HG02943 (cell line): Measurements from ENCODE around the gene AGAP3.

Source experiments
- ATAC-seq: cut with Tn5 transposase; IDR thresholded peaks from one replicate; pipeline ENCODE4 v1.9.1; 2021; ENCODE audit warnings: mild to moderate bottlenecking, low read depth, moderate library complexity; ENCODE audit not compliant: unreplicated experiment

The AGAP3 gene

DNA sequence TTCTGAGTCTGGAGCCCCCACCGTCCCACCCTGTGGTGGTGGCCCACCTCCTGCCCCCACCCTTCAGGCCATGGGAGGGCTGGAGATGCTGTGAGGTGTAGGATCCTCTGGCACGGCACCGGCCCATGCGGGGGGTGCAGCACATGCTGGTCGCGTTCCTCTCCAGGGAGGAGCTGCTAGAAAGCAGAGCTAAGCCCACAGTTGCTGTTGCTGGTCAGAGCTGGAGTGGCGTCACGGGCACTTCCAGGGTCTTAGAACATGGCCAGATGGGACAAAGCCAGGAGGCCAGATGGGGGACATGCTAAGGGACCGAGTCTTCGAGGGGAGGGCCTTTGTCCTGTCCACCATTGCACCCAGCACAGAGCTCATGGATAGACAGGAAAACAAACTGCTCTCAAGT, 21.6 kb downstream of the AGAP3 start:
- ATAC-seq = no peak

DNA sequence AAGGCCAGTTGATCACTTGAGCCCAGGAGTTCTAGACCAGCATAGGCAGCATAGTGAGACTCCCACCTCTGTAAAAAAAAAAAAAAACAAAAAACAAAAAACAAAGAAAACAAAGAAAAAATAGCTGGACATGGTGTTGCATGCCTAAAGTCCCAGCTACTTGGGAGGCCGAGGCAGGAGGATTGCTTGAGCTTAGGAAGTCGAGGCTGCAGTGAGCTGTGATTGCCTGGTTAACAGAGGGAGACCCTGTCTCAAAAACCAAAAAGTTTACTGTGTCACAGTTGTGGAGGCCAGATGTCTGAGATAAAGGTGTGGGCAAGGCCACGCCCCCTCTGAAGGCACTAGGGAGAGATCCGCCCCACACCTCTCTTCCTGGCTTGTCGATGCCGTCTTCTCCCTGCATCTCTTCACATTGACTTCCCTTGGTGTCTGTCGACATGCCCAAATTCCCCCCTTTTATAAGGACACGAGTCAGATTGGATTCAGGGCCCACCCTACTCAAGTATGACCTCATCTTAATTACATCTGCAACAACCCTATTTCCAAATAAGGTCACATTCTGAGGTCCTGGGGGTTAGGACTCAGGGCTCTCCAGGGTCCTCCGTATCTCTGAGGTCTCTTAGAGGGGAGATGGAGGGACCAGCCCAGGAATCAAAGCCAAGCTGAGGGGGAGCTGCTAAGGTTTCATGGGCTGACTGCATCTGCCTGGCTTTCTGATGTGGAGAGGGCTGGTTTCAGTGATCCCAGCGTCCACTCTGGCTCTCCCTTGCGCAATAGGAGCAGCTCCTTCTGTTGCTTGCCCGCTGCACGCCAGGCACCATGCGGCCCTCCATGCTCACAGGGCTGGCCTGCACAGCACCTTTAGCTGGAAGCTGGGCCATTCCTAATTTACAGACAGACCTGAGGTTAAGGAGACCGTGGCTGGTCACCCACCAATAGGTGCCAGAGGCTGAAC, 23.1 kb downstream of the AGAP3 start:
- ATAC-seq = no peak

DNA sequence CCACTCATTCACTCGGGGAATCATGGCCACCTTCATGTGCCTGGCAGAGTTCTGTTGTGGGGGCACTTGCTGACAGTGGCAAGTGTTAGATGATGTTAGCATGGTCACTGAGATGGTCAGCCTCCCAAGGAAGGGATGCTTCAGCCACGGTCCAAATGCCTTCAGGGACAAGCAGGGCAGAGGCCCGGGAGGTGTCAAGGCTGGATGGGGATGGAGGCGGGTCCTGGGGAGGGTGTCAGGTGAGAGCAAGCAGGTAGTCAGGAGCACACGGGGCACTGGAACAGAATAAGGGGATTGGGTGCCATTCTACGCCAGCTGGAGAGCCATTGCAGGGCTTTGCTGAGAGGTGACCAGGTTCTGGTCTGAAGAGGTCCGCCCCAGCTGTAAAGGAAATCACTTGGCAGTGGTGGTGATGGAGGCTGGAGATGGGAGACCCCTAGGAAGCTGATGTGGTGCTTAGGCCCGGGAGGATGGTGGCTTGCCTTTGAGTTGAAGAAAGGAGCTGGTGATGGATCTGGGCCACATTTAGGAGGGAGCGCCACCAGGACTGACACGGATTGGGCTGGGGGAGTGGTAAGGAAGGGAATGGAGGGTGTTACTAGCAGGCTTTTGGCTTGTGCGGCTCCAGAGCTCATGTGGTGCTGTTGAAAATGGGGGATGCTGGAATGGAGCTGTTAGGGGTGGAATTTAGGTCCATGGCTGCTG, 24.1 kb downstream of the AGAP3 start:
- ATAC-seq = no peak

DNA sequence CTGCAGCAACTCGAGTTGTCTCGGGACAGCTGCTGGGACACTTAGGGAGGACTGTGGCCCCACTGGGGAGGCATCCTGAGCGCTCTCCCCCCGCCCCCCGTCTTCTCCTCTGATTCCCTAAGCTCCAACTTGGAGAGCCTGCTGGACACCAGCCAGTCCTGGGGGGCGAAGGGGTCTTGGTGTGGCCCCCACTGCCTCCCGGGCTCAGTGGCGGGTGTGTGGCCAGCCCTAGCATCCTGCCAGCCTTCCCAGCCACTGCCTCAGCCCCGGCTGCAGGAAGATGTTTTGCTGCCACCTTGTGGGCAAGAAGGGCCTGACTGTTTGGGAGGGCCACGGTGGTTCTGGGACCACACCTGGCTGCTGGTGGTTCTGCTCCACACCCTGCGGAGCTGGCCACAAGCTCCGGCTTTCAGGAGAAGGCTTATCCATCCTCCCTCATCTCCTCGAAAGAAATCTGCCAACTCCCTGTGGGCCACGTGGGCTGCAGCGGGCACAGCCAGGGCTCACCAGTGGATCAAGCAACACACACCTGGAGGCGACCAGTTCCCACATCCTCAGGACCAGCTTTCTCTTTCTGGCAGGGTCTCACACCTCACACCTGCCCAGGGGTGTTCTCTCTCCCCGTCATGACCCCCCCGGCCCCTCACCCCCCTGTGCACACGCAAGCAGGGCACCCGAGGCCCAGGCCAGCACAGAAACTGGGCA, 24.8 kb downstream of the AGAP3 start:
- peak; percentile 80 for ATAC-seq

DNA sequence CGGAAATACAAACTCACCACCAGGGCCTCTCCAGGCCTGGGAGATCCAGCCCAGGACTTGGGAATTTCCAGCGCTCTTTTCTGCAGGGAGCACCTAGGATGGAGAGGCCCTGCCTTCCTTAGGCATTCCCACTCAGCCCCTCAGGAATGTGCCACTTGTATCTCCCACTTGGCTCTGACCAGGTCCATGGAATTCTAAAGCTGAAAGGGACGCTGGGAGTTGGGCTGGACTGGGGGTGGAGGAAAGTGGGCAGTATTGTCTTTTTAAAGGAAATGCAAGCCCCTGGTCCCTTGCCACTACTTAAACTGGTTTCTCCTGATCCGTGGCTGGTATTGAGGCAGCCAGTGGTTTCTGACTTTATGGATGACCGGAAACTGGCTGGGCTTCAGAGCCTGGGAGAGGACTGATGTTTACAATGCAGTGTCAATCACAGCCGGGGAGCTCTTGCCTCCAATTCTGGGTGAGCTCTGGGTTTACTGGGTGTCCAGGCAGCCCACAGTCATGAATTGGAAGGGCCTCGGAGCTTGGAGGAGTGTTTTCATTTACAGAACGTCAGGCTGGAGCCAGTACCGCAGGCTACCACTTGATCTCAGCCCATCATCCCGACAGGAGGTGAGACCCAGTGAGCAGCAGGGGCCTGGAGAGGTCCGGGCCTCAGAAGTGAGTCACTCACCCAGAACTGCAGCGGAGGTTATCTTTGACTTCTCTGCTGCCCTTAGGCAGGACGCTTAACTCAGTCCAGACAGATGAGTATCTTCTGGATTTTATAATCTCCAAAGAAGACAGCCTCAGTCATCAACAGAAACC, 27.3 kb downstream of the AGAP3 start:
- no peak for ATAC-seq

DNA sequence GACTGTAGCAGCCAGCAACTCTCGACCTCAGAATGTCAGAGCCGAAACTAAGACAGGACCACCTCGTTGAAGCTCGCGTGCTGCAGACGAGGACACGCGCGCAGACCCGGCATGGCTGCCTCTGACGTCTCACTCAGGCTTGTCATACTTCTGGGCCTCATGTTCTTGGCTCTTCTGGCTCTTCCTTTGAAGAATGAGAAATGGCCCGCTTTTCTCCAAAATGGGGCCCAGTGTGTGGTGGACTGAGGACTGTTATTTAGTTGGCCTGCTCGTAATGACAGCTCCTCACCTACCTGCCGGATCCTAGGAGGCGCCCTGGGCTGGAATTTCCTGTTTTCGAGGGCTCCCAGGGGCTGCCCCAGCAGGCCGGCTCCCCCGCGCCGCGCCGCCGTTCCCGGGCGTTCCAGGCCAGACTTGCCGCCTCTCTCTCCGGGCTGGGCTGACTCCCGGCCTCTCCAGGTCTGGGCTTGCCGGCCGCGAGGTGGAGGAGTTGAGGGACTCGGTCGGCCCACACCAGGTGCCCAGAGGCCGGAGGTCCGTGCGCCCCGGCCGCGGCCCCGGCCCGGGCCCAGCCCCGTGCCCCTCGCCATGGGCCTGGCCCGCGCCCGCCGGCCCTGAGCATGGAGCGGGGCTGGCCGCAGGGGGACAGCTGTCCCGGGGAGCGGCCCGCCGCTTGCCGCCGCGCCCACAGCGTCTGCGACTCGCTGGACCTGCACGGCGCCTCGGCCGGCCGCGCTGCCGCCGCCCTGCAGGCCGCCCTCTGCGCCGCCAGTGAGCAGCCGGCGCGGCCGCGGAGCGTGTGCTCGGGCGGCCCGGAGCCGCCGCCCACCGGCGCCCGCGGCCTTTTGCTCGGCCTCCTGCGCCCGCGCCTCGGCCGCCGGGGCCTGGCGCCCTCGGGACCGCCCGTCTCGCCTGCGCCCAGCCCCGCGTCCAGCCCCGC, 28.1 kb downstream of the AGAP3 start:
- ATAC-seq = no peak

DNA sequence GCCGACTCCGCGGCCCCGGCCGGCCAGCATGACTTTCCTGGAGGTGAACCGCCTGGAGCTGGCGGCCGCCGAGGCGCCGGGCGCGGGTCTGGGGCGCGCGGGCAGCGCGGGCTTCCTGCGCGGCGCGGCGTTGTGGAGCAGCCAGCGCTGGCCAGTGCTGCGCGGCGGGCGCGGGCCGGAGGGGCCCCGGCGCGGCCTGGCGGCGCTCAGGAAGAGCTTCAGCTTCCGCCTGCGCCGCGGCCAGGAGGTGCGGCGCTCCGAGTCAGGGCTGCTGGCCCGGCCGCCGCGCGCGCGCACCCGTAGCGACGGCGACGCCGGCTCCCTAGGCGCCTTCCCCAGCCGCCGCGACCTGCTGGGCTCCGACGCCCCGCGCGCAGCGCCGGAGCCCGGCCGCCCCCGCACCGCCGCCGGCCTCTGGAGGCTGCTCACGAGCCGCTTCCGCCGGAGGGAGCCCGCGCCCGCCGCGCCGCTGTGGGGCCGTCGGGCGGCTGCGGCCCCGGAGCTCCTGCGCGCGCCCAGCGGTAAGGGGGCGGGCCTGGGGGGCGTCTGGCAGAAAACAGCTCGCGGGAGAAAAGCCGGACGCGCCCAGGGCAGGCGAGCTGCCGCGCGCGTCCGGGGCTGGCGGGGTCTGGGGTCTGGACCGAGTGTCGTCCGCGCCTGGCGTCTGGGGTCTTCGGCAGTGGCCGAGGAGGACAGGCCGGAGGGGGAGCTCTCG, 29.0 kb downstream of the AGAP3 start:
- ATAC-seq = no peak

DNA sequence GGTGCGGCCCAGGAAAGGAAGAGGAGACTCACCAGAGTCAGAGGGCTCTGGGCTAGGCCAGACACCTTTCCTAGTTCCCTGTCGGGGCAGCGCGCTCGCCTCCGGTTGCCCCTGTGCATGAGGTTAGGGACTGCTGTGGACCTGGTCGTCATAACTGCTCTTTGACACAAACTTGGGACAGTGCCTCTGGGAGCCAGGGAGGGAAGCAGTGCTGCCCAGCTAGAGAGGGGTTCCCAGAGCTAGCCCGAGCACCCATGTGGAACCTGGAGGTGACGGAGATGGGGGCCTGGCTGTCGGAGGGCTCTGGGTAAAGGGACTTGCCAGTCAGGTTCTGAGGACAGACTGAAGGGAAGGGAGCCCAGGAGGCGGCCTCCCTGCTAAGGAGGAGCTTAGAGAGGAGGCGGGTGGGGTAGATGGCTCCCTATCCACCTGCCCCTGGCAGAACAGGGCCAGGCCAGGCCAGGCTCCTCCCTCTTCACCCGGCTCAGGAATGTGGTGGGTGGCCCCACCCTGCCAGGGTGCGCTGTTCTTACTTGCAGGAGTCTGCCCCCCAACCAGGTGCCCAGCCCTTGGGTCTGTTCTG, 29.7 kb downstream of the AGAP3 start:
- no peak for ATAC-seq

DNA sequence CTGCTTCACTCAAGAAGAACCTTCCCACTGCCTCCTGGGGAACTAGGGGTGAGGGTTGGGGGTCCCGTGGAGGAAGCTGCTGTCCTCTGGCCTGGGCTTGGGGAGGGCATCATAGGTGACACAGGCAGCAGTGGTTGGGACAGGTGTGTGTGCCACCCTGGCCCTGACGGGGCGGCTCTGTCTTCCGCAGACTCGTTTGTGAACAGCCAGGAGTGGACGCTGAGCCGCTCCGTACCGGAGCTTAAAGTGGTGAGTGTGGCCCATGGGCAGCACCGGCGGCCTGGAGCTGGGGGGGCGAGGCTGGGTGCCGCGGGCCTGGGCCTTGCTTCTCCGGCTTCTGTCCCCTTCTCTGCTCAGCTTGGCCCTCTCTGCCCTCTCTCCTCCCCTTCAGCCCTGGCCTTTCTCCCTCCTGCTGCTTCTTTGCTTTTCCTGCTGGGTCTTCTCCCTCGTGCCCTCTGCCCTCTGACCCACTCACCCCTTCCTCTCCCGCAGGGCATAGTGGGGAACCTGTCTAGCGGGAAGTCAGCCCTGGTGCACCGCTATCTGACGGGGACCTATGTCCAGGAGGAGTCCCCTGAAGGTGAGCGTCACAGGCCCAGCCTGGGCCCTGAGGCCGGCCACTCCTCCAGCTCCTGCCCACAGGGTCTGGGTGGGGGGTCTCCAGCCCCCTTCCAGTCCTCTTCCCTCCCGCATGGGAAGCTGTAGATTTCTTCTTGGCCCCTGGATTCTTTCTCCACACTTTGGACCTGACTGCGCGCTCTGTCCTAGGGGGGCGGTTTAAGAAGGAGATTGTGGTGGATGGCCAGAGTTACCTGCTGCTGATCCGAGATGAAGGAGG, 30.5 kb downstream of the AGAP3 start:
- ATAC-seq = no peak

DNA sequence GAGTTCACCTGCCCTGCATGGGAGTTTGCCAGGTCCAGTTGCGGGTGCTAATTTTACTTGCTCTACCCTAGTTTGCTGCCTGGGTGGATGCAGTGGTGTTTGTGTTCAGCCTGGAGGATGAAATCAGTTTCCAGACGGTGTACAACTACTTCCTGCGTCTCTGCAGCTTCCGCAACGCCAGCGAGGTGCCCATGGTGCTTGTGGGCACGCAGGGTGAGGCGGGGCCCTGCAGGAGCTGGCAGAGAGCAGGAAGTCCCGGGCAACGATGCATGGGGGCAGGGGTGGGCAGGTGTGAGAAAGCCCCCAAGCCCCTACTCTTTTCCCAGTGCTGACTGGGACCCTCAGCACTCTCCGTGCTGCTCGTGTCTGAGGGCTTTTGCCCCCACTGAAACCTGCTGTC, 31.3 kb downstream of the AGAP3 start:
- ATAC-seq = no peak

DNA sequence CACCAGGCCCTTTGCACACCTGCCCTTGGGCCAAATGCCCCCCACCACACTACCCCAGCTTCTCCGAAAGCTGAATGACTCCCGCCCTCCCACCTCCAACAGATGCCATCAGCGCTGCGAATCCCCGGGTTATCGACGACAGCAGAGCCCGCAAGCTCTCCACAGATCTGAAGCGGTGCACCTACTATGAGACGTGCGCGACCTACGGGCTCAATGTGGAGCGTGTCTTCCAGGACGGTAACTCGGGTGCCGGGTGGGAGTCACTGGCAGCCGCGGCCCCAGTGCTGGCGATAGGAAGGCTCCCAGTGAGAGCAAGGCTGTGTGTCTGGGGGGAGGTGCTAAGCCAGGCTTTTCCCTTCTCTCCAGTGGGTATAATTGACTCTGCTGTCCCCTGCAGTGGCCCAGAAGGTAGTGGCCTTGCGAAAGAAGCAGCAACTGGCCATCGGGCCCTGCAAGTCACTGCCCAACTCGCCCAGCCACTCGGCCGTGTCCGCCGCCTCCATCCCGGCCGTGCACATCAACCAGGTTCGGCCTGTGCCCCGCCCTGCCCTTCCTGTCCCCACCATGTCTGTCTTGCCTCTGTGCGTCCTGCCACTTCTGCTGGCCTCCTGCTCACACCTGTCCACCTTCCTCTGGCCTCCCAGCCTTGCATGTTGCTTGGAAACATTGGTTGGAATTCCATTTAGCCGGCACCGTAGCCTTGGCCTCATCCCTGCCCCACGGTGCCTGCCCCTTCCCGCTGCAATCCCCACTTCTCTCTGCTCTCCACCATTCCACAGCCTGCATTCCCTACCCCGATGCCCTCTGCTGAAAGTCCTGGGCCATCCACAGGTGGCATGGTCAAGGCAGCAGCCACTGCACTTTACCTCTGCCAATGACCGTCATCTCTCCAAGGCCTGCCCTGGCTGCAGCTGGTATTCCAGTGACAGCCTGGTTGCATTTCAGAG, 32.1 kb downstream of the AGAP3 start:
- no peak for ATAC-seq

DNA sequence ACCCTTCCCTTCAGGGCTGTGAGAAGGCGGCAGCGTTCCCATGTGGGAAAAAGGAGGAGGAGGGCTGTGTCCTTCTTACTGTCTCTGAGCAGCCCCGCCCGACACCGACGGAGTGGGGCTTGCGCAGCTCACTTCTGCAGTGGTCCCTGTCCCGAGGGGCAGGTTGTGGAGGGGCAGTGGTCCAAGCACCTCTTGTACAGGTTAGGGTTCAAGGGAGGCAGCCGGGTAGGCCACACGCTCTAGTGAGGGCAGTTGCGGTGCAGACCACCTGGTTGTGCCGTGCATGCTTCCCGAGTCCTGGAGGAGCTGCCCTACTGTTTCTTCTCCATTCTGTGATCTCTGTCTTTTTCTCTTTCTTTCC, 32.8 kb downstream of the AGAP3 start:
- no peak for ATAC-seq

DNA sequence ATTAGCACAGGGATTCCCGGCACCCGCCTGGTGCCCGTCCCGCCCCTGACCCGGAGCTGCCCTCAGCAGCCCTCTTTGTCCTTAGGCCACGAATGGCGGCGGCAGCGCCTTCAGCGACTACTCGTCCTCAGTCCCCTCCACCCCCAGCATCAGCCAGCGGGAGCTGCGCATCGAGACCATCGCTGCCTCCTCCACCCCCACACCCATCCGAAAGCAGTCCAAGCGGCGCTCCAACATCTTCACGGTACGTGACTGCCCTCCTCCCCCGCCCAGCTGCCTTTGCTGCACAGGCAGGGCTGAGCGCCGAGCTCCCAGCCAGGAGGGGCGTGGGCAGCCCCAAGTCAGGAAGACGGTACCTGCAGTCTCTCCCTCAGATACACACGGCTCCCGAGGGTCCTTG, 33.6 kb downstream of the AGAP3 start:
- no peak for ATAC-seq

DNA sequence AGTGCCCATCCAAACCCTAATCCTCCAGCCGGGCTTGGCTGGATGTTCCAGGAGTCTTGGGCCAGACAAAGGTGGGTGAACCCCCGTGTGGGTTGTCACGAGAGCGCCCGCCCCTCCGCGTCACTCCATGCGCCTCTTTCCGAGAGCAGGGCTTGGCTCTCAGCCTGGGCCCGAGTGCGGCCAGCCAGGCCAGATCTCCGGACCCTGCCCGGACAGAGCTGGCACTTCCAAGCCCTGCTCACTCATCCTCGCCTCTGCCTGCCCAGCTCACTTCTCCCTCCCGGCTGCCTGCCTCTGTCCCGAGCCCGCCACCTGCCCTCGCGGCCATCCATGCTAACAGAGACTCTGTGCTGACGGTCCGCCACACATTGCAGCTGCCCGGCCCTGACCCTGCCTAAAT, 34.6 kb downstream of the AGAP3 start:
- ATAC-seq = no peak

DNA sequence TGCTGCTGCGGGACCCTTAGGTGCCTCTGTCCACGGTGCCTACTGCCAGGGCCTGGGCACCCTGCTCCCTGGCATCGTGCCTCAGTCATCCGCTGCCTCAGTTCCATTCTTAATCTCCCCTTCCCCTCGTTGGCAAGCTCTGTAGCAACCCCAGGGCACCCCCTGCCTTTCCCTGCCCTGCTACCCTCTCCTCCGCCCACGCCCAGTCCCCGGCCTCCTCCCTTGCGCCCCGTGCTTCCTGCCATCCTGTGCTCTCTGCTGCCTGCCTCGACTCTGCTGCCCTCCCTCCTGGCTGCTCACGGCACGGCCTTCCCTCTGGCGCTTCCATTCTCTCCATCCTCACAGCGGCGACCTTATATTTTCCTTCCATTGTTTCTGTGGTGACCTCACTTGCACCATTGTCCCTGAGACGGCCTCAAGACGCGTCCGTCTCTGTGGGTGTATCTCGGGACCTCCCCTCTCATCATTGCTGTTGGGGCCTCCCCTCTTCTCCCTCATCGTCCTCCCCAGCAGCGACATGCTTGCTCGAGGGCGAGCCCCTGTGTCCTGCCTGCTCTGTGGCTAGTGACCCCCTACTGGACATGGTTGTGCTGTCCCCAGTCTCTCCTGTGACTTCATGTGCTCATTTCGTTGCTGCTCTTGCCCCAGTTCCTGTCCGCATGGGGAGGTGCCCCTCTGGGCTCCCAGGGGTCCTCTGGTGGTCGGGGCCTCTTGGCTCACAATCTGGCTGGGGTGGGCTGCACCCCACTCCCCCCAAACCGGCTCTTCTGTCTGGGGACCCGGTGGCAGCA, 35.3 kb downstream of the AGAP3 start:
- ATAC-seq = no peak

DNA sequence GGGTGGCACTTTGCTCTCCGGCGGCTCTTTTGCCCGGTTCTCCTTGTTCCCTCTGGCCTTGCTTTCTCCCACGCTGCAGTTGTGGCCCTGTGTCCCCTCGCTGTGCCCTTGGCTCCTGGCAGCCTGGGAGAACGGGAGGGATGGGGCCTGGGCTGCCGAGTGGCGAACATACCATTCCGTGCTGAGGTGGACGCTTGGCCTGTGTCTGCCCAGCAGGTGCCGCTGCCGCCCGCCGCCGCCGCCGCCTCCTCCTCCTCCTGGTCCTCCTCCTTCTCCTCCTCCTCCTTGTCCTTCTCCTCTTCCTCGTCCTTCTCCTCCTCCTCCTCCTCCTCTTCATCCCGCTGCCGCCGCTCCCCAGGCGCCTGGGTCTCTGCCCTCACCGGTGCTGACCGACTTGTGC, 36.0 kb downstream of the AGAP3 start:
- ATAC-seq = no peak
